HG03521 (cell line): Measurements from ENCODE around the gene RPL10A.
A peak's percentile ranks its signal among the peaks of the same experiment; 100 is the strongest.

Source experiments
- ATAC-seq: cut with Tn5 transposase; IDR thresholded peaks from one replicate; pipeline ENCODE4 v1.9.1; 2021; ENCODE audit warnings: mild to moderate bottlenecking, moderate library complexity; ENCODE audit not compliant: unreplicated experiment

The RPL10A gene

DNA sequence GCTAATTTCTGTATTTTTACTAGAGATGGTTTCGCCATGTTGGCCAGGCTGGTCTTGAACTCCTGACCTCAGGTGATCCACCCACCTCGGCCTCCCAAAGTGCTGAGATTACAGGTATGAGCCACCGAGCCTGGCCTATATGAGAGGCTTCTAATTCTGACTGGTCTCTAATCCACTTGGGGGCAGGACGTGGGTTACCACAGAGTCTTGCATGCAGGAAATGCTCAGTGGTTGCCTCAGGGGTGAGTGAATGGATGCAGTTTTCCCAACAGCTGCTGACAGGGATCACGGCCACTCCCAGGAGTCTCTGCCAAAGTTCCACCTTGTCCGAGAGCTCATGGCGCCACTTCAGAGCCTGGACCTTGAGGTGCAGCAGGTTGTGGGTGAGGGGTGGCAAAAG, 22.5 kb upstream of the RPL10A start:
- no peak for ATAC-seq

DNA sequence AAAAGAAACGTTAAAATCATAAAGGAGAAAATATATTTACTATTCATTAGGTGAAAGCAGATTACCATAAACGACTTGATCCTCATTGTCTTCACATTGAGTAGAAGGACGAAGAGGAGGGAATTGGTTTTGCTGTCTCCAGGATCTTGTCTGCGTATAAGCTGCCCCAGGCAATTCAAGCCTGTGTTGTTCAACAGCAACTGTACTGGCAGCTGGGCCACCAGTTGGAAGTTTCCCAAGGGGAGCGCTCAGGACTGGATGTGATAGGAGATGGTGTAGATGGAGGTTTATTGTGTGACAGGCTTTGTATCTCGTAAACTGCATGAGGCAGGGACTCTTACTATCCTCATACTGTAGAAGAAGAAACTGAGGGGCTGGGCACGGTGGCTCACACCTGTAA, 20.0 kb upstream of the RPL10A start:
- no peak for ATAC-seq

DNA sequence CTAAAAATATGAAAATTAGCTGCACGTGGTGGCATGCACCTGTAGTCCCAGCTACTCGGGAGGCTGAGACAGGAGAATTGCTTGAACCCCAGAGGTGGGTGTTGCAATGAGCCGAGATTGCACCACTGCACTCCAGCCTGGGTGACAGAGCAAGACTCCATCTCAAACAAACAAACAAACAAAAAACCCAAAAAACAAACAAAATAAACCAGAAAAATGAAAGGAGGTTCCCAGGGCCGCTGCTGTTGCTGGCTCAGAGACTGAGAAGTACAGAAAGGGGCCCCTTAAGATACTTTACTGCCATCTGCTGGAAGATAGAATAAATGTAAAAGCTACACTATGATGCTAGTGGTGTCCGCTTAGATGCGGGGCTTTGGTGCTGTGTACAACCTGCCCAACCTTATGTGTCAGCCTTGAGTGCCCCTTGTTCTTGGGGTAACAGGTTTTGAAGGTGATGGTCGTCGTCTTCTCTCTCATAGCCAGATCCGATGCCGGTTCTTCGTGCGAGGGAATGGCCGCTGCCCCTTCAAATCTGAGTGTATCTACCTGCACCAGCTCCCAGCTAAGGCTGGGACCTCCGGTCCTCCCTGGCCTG, 18.8 kb upstream of the RPL10A start:
- no peak for ATAC-seq

DNA sequence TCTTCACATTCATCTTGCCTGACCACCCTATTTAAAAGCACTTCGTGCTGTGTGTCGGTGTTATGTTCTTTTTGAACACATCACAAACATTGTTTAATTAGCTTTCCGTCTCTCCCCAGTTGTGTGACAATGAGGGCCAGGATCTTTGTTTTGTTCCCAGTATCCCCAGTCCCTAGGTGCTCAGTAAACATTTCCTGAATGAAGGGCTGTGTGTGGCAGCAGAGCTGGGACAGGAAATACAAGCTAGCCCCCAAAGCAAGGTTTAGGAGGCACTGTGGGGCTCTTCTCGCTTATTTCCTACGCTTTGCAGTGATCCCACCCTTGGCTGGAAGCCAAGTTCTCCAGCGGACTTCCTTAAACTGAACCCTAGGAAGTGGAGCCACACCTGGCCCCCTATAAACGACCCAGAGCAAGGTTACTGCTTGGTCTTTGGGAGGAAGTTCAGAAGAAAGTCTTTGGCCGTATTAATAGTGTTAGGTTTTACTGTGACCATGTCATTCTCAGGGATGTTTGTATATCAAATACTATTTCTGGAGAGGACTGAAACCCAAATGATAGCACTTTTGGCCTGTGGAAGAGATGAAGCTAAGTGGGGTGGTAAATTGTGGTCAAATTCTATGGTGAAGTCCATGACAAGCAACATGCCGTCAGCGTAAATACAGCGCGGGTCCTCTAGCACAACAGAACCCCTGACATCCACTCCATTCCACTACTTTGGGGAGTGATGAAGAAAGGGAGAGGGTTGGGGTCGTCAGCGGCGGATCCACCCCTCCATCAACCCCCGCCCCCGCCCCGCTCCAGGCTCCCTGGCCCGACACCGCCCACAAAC, 16.6 kb upstream of the RPL10A start:
- no peak for ATAC-seq

DNA sequence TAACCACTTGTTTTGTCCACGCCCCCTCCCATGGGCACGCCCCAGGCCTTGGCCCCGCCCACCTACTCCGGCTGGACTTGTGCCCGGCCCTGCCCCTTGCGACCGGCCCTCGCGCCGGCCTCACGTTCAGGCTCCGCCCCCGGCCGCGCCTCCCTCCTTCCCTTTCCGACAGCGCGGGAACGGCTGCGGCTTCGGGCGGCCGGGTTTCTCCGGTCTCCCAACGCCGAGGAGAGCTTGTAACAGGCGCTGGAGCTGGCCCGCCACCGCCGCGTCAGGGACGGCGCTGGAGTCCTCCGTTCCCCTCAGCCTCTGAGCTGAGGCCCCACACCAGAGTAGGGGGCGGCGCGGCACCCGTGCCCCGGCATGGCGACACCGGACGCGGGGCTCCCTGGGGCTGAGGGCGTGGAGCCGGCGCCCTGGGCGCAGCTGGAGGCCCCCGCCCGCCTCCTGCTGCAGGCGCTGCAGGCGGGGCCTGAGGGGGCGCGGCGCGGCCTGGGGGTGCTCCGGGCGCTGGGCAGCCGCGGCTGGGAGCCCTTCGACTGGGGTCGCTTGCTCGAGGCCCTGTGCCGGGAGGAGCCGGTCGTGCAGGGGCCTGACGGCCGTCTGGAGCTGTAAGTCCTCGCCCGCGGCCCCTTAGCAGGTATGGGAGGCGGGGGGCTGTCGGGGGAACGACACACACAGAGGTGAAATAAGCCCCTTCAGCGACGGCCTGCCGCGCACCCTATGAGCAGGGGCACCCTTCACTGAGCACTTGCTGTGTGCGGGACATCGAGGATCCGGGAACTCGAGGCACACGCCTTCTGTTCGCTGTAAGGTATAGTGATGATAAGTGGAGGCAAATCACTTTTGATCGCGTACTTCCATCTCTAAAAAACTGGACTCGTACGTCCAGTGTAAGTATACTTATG, 15.8 kb upstream of the RPL10A start, which contains the start of gene FANCE:
Gene FANCE, plus strand, starts transcription at position 156 of the 908 bp plus-strand sequence. Its CDS starts 208 bp downstream, at position 364.
- ATAC-seq, result peak; percentile 86

DNA sequence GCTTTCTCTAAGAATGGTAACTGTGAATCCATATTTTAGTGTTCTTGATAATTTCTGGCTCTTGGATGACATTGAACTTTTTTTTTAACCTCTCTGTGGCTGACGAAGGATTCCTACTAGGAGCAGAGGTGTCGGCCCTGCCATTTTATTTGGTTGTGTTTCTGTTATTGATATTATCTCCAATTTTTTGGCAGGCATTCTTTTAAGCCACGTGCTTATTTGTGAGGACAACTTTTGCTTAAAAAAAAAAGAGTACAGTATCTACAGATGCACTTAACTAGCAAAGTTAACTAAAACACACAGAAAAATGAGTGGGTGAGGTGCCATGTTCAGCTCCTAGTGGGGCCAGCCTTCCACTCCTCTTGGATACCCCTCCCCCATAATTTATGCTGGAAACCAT, 15.0 kb upstream of the RPL10A start:
- no peak for ATAC-seq

DNA sequence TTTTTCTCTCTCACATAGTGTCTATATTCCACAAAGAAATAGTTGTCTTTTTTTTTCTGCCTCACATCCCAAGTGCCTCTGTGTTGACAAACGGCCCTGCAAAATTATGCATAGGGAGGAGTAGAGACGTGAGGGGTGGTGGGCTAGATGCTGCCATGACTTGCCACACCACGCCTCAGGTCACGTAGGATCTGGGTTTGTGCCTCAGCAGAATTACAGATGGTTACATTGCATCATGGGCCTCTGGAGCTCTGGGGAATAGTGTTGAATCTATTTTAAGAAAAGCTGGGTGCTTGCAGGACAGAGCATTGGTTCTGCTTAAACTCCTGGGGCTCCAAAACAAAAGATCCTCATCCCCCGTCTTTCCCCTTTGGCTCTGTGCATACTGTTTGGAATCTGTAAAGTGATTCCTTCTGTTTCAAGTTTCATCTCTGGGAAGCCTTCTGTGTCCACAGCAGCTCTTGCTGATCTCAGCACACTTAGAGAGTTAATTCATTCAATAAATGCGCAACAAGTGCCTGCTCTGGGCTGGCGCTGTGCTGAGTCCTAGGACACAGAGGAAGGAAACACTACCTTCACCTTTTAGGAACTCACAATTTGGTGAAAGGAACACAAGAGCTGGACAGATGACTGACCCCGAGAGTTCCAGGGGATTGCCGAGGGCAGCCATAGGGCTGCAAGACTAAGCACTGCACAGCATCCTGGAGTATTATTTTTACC, 13.7 kb upstream of the RPL10A start:
- no peak for ATAC-seq

DNA sequence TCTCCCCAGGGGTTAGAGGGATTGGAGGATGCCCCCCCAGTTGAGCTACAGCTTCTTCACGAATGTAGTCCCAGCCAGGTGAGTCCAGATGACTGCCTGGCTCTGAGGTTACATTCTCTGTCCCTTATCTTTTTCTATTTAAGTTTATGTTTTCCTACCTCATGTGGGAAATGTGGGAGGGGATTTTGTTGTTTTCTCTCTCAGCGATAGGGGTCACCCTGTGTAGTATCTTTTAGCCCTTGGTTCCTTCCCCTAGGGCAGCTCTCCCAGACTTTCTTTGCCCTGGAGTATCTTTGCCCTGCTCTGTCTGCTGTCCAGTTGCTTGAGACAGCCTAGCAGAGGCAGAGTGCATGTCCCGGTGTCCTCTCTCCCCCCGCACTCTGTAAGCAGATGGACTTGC, 10.3 kb upstream of the RPL10A start:
- no peak for ATAC-seq

DNA sequence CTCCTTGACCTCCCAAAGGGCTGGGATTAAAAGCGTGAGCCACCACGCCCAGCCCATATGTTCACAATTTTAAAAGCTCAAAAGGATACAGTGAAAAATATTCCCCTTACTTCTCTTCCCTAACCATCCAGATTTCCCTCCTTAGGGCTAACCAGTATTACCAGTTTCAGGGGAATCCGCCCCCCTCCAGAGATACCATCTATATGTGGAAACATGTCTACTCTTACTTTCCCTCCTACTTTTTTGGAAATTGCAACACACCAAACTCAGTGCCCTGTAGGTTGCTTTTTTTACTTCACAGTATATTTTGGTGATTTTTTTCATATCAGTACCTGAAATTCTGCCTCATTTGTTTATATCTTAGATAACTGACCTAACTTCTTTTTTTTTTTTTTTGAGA, 6.9 kb upstream of the RPL10A start:
- ATAC-seq, result no peak

DNA sequence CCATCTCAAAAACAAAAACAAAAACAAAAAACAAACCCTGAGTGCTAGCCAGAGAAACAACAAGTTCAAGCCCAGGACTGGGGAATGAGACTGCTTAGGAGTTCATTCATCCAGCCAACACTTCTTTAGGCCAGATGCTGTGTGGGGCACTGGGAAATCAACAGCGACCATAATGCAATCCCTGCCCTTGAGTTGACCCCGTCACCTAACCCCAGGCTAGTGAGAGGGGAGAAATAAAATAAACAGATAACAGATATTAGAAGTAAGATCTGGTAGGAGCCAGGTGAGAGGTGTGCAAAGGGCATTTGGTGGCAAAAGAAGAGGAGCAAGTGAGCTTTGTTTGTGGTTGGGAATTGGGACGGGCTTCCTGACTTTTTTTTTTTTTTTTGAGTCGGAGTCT, 4.9 kb upstream of the RPL10A start:
- ATAC-seq, result no peak

DNA sequence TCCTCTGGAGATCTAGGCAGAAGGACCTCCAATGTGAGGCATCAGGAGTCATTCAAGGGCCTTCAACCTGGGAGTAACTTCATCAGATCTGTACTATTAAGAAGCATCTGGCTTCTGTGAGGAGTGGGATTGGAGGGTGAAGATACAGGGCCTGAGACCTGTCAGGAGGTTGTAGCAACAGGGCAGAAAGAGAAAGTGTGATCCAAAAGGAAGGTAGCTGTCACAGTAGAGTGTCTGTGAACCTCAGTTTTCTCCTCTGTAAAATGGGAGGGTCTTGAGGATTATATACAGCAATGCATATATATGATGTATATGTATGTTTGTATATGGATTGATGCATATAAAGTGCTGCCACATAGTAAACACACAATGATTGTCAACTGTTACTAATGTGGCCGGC, 2.6 kb upstream of the RPL10A start:
- ATAC-seq, result no peak

DNA sequence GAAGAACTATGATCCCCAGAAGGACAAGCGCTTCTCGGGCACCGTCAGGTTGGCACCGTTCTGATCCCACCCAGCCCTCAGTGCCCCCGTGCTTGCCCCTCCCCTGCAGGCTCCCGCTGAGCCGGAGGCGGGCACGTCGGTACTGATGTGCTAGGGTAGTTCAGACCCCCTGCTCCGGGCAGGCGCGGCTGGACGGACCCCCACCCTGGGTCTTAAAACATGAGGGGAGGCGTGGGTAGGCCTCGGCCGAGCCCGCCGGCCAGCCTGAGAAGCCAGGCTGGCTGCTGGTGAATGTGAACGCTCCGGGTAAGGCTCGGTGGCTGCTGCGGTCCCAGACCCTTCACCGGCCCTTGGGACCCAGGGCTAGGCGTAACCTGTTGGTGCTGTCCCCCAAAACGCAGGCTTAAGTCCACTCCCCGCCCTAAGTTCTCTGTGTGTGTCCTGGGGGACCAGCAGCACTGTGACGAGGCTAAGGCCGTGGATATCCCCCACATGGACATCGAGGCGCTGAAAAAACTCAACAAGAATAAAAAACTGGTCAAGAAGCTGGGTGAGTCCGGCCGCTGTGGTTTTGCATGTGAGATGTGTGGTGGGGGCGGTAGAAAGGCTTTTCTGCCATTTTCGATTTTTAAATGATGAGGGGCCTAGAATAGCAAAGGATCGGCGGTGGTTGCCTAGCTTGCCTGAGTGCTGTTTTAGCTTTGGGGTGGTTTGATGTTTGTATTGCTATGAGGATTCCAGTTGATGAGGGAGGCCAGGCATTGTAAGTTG, 964 bp downstream of the RPL10A start:
- no peak for ATAC-seq

DNA sequence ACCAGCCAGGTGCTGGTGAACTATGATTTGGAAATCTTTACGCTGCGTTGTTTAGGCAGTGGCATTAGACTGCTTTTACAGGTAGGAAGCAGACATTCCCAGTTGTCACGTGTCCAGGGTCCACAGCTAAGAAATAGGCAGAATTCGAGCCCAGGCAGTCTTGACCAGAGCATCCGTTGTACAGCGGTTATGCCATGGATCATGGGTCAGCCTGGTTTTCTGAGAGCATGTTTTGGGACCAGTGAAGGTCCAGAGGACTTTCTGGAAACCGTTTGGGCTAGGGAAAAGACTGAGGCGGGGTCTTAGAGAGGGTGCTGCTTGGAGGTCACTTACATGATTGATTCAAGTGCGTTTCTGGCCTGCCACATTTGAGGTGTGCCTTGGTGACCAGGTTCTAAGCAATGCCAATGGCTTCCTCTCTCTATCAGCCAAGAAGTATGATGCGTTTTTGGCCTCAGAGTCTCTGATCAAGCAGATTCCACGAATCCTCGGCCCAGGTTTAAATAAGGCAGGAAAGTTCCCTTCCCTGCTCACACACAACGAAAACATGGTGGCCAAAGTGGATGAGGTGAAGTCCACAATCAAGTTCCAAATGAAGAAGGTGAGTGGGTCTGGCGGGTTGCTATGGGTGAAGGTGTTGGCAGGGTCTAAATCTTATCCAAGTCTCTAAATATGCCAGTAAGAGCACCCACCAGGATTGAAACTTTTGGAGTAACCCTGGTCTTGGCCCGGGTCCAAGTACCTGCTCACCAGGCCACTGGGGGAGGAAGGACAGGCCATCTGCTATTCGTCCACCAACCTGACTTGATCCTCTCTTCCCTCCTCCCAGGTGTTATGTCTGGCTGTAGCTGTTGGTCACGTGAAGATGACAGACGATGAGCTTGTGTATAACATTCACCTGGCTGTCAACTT, 1.8 kb downstream of the RPL10A start:
- ATAC-seq, result no peak

DNA sequence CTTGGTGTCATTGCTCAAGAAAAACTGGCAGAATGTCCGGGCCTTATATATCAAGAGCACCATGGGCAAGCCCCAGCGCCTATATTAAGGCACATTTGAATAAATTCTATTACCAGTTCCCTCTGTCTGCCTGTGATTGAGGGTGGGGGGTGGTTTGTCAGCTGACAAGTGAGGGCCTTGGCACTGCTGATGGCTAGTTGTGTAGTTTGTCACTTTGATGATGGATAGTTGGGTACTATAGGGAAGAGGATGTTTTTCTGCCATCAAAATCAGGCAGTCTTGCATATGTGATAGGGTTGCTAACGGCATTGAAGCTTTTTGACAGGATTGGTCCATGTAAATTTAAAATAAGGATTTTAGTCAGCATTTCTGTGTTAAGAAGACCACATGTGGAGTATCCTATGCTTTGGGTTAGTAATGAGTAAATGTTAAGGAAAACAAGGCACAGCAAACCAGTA, 2.5 kb downstream of the RPL10A start:
- no peak for ATAC-seq

DNA sequence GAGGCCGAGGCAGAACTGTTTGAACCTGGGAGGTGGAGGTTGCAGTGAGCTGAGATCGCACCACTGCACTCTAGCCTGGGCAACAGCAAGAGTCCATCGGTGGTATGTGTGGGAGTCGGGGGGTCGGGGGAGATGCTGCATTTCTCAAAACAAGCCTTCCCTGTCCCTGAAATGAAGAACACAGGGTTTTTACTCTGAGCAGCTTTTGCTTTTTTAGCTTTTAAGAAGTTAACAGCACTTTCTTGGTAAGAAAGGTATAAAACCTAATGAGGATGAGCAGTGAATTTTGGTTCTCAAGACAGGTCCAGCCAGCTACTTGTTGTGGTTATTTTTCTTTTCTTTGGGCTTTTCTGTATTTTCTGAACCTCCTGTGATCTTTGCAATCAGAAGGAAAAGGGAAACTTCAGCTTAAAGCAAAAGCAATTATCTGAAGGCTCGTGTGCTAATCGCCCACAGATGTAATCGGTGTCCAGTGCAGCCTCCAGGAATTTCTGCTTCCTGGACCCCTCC, 3.7 kb downstream of the RPL10A start:
- ATAC-seq, result no peak

DNA sequence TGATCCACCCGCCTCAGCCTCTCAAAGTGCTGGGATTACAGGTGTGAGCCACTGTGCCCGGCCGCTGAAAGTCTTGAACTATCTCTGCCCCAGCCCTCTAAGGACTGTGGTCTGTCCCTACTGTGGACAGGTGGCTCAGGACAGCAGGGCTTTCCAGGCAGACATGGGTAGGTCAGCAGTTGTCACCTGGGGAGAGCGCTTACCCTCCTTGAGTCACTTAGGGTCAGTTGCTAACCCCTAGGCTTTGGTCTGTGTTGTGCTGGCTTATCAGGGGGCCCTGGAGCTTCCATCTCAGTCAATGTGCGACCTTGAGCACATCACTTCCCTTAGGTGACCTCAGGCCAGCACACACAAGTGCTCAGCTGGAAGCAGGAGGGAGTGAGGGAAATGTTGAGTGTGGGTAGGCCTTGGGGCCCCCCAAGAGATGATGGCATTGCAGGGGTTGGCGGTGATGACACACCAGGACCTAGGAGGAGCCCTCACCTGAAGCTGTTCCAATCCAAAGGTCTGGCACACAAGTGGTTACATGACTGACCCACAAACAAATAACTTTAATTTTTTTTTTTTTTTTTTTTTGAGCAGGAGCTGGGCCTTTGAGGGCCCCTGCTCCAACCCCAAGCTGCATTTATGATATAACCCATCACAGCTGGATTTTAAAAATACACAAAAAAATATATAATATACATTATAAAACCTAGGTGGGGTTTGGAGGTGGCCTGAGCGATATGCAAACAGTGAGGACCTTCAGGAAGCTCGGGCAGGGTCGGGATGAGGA, 5.1 kb downstream of the RPL10A start:
- ATAC-seq, result no peak

DNA sequence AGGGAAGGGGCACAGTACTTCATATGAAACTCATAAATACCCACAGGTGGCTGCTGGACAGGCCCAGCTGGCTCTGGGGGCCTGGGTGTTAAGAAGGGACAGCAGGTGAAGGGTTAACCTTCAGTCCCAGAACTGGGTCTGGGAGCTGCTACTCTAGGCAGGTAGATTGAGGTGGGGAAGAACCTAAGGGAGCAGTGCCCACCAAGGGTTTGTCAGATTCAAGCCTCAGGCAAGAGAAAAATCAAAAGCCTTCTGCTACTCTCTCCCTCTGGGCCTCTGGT, 5.6 kb downstream of the RPL10A start:
- no peak for ATAC-seq
